Gastrocnemius medialis (tissue), 4 donors: Measurements from ENCODE around the gene PRB4. TPM values are rescaled to one million over a fixed set of nuclear protein-coding genes. Genes with fewer than 3 reads are reported as not detected.
"Not testable (repeated sequence)": the region's sequence is repeated elsewhere in the genome, so short reads cannot be mapped to it uniquely, and the experiment has no call there.

ENCODE experiments used
- ATAC-seq, 2 donors: fragments of 150-250 bp; one replicate each; pipeline ENCODE4 v1.9.1; 2016
- DNase-seq, 2 donors: peaks; one replicate each; pipeline ENCODE4 v3.0.0-alpha.2; 2019
- H3K27ac ChIP-seq, 4 donors: fragments of 200-600 bp; sonication (generic); 1 replicate in 1 of 4; 2 replicates in 3 of 4; pipeline ENCODE4 v1.5.1; 2016 to 2018; ENCODE audit warnings: mild to moderate bottlenecking in 2 of 4, moderate library complexity in 1 of 4
- H3K27me3 ChIP-seq, 3 donors: fragments of 200-600 bp; sonication (generic) in 2 of 3; 1 replicate in 1 of 3; 2 replicates in 2 of 3; pipeline versions ENCODE4 v1.5.1 to v1.6.0; 2016 to 2019; ENCODE audit warnings: mild to moderate bottlenecking in 1 of 3, moderate library complexity in 1 of 3
- H3K36me3 ChIP-seq, 2 donors: fragments of 200-600 bp; sonication (generic) in 1 of 2; one replicate each; pipeline ENCODE4 v1.5.1; 2017 to 2018
- H3K4me1 ChIP-seq, 2 donors: fragments of 200-600 bp; sonication (generic) in 1 of 2; one replicate each; pipeline ENCODE4 v1.5.1; 2016 to 2017; ENCODE audit warnings: mild to moderate bottlenecking in 2 of 2
- H3K4me3 ChIP-seq, 4 donors: fragments of 200-600 bp; sonication (generic) in 3 of 4; 1 replicate in 1 of 4; 2 replicates in 3 of 4; pipeline ENCODE4 v1.5.1; 2016 to 2019; ENCODE audit warnings: mild to moderate bottlenecking in 2 of 4
- H3K9me3 ChIP-seq, 3 donors: fragments of 200-600 bp; sonication (generic) in 2 of 3; 1 replicate in 1 of 3; 2 replicates in 2 of 3; pipeline ENCODE4 v1.5.1; 2016 to 2019
- CTCF ChIP-seq, 5 experiments: fragments of 450-650 bp in 3 of 5; fragments of 200-600 bp in 2 of 5; sonication (generic) in 2 of 5; IDR thresholded peaks in 4 of 5; conservative IDR thresholded peaks in 1 of 5; 1 replicate in 4 of 5; 2 replicates in 1 of 5; pipeline ENCODE4 v1.5.1; 2016 to 2019; ENCODE audit warnings: antibody characterized with exemption in 5 of 5, mild to moderate bottlenecking in 3 of 5, moderate library complexity in 3 of 5
- POLR2A ChIP-seq, 2 donors: fragments of 450-650 bp; IDR thresholded peaks; one replicate each; pipeline ENCODE4 v1.6.1; 2017; ENCODE audit warnings: antibody characterized with exemption in 2 of 2, mild to moderate bottlenecking in 2 of 2, moderate library complexity in 2 of 2
- in situ Hi-C, 4 donors: fragments of 200-750 bp; cut with MboI; loops; one replicate each; pipeline versions ENCODE4 v1.15.0 to v1.8.0; 2017; ENCODE audit warnings: low sequenced_read_pairs in 4 of 4
- intact Hi-C: fragments of 100-400 bp; cut with DNase I; formaldehyde crosslinking; loops from one replicate; pipeline ENCODE4 v1.15.1; 2023; ENCODE audit warnings: low total_unique reads
- total RNA-seq, 4 donors: library from RNA; depleted of rRNA; stranded (reverse); fragments of >200 nt; gene quantifications; one replicate each; pipeline versions ENCODE4 v1.1.0 to v1.2.3, GENCODE V29; 2016

The PRB4 gene
- not detected for total RNA-seq

DNA sequence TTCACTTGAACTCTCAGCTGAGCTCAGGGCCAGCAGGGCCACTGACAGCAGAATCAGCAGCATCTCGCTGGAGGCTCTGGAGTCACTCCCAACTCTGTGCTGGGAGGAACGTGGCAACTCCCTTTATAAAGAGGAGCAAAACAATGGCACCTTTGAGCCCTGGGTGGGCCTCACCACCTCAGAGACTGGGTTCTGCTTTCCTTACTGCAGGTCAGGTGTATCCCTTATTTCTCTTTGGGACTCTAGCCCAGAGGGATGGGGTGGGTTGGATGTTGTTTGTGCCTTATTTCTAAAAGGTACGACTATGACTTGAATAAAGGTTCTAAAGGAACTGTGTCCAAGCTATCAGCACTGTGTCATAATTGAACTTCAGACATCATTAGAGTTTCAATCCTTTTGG is at the start of gene PRB4:
TSS of gene PRB4 (minus strand) at position 101 of the 400 bp plus-strand sequence. CDS start at position 63, 38 bp downstream.
- no peaks in the 10 kb centered on the region for H3K9me3 ChIP-seq
- TF ChIP-seq CTCF (IDR thresholded peaks at IDR 0.05 in 4 of 5, conservative IDR thresholded peaks at IDR 0.05 in 1 of 5) = no peak
- TF ChIP-seq POLR2A (IDR thresholded peaks at IDR 0.05) = no peak
- H3K27ac ChIP-seq = no peak within 1 kb of the TSS
- DNase-seq (no peak), ATAC-seq (no peak)
- intact Hi-C loops (no loop called here), in situ Hi-C loops (no loop called here)
- no peaks in the 10 kb centered on the region for H3K36me3 ChIP-seq
- no peak within 1 kb of the TSS for H3K4me3 ChIP-seq
- H3K27me3 ChIP-seq = no peaks in the 10 kb centered on the region
- no peaks in the 10 kb centered on the region for H3K4me1 ChIP-seq

DNA sequence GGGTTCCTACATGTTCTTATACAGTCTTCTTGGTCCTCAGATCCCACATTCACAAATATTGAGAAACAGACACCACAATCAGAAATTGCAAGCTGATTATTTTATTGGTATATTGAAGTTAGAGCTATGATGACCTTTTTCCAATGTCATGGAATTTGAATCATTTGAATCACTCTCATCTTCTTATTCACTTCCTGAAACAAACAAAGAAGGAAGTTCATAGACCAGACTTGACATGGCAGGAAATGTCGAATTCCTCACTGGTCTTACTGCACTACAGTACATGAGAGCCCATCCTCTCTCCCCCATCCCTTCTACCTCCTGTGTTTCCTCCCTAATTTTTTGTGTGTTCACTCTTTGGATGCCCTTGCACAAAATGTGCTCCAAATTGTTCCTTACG is 41.5 kb upstream of the PRB4 start:
- DNase-seq, H3K4me3 ChIP-seq, H3K9me3 ChIP-seq, intact Hi-C loops, H3K36me3 ChIP-seq, in situ Hi-C loops, ATAC-seq, H3K4me1 ChIP-seq, H3K27ac ChIP-seq, H3K27me3 ChIP-seq: not testable (repeated sequence)

DNA sequence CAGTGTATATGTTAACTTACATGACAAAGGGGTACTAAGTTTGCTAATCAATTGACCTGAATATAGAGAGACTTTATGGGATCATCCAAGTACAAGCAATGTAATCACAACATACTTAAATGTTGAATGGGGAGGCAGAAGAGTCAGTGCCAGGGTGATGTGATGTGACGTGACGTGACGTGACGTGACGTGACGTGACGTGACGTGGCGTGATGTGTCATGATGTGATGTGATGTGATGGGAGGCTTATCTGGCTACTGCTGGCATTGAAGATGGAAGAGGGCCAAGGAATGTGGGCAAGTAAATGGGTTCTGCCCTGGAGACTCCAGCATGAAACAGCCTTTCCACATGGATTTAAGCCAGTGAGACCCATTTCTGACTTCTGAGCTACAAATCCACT is 38.2 kb upstream of the PRB4 start:
- ATAC-seq (no peak), DNase-seq (no peak)
- no peak overlapping the region for H3K27ac ChIP-seq
- H3K4me1 ChIP-seq = no peaks in the 10 kb centered on the region
- in situ Hi-C loops (no loop called here), intact Hi-C loops (no loop called here)
- TF ChIP-seq CTCF (IDR thresholded peaks at IDR 0.05 in 4 of 5, conservative IDR thresholded peaks at IDR 0.05 in 1 of 5) = no peak
- no peak for TF ChIP-seq POLR2A (IDR thresholded peaks at IDR 0.05)
- H3K9me3 ChIP-seq = no peaks in the 10 kb centered on the region
- no peaks in the 10 kb centered on the region for H3K27me3 ChIP-seq
- no peak overlapping the region for H3K4me3 ChIP-seq
- H3K36me3 ChIP-seq = no peaks in the 10 kb centered on the region

DNA sequence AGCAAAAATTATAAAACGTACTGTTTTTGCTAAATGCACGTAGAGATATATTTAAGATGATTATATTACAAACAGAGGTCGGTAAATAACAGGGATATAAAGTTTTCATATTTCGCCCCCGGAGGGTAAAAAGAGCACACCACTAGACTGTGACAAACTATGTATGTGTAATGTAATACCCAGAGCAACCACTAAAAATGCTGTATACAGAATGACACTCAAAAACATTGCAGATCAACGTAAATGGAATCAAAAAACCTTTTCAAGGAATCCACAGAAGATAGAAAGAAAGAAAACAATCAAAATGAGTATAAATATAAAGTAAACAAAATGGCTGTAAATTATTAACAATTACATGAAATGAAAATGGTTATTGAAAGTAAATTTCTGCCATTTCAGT is 37.6 kb upstream of the PRB4 start:
- Histone ChIP-seq H3K9me3 (no peaks in the 10 kb centered on the region), H3K36me3 (no peaks in the 10 kb centered on the region), H3K27me3 (no peaks in the 10 kb centered on the region), H3K4me3 (no peak overlapping the region), H3K4me1 (no peaks in the 10 kb centered on the region), H3K27ac (no peak overlapping the region)
- DNase-seq (no peak), ATAC-seq (no peak)
- TF ChIP-seq CTCF (IDR thresholded peaks at IDR 0.05 in 4 of 5, conservative IDR thresholded peaks at IDR 0.05 in 1 of 5) = no peak
- no peak for TF ChIP-seq POLR2A (IDR thresholded peaks at IDR 0.05)
- intact Hi-C loops (no loop called here), in situ Hi-C loops (no loop called here)

DNA sequence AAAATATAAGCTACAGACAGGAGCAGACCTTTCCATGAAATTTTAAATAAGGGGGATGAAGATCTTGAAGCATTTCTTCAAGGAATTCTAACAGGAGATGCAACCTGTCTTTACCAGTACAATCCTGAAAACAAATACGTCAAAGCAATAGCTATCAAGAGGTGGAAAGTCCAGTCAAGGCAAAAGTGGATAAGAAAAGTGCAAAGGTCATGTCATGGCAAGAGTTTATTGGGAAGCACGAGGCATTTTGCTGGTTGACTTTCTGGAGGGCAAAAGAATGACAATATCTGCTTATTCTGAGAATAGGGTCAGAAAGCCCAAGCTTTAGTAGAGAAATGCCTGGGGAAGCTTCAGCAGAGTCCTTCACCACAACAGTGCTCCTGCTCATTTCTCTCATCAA is 34.3 kb upstream of the PRB4 start:
- Histone ChIP-seq H3K4me3 (no peak overlapping the region), H3K4me1 (no peaks in the 10 kb centered on the region), H3K27ac (no peak overlapping the region), H3K36me3 (no peaks in the 10 kb centered on the region), H3K9me3 (no peaks in the 10 kb centered on the region), H3K27me3 (no peaks in the 10 kb centered on the region)
- TF ChIP-seq POLR2A (IDR thresholded peaks at IDR 0.05) (no peak), CTCF (IDR thresholded peaks at IDR 0.05 in 4 of 5, conservative IDR thresholded peaks at IDR 0.05 in 1 of 5) (no peak)
- intact Hi-C loops = no loop called here
- in situ Hi-C loops = no loop called here
- ATAC-seq = no peak
- no peak for DNase-seq
